ENCODE measurements around the gene INPP4A. TPM values are rescaled to one million over a fixed set of nuclear protein-coding genes. Genes with fewer than 3 reads are reported as not detected.

INPP4A gene
- polyA plus RNA-seq, 1 donor (not counting 4 experiments of a cell fraction or from before 2014, with no cell fraction given): 10.7 TPM

DNA sequence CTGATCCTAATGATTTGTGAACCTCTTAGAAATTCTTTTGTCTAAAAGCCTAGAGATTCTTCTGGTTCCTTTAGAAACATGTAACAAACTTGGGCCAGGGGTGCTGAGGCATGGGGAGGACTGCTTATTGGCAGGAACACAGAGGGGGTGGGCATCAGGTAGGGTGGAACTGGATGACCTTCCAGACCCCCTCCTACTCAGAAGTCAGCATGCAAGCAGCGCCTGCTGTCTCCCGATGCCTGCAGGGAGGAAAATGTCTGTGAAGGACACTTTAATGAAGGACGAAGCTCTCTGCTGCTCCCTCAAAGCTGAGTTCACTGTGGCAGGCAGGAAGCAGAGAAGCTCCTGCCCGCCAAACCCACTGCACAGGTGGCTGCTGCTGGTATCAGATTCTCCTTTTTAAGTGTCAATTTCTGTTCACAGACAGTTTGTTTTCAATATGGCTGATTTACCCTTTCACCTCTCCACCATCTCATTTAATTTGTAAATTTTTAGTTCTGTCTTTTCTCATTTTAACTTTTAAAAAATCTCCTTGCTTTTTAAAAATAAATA is 144.3 kb downstream of the INPP4A start:
- Histone ChIP-seq H3K27ac (ENCODE audit: control insufficient read depth, insufficient read depth, low read length) (no peak overlapping the region), H3K4me3 (ENCODE audit: control insufficient read depth in 2 of 3, extremely low read depth in 1 of 3, insufficient read depth in 2 of 3, low read depth in 1 of 3, low read length in 3 of 3) (no peak overlapping the region), H3K79me2 (ENCODE audit: control insufficient read depth, insufficient read depth, low read length) (no peaks in the 10 kb centered on the region), H3K9ac (ENCODE audit: control insufficient read depth, extremely low read depth, insufficient read depth, low read length) (no peak overlapping the region), H3K9me1 (ENCODE audit: control insufficient read depth, extremely low read depth, insufficient read depth, low read length) (no peaks in the 10 kb centered on the region), H3K4me1 (ENCODE audit: control insufficient read depth, extremely low read depth, insufficient read depth, low read length) (peaks cover 4% of the 10 kb centered on the region), H2AFZ (ENCODE audit: control insufficient read depth, low read length) (no peak overlapping the region), H4K20me1 (ENCODE audit: control insufficient read depth, extremely low read depth, insufficient read depth, low read length) (no peaks in the 10 kb centered on the region), H3K9me3 (ENCODE audit: control insufficient read depth, low read depth, low read length) (no peaks in the 10 kb centered on the region), H3K4me2 (ENCODE audit: control insufficient read depth, extremely low read depth, insufficient read depth, low read depth, low read length) (no peak overlapping the region), H3K27me3 (ENCODE audit: control insufficient read depth, extremely low read depth, insufficient read depth, low read length) (no peaks in the 10 kb centered on the region), H3K36me3 (ENCODE audit: control insufficient read depth in 2 of 2, extremely low read depth in 1 of 2, insufficient read depth in 2 of 2, low read length in 2 of 2) (peaks cover 3% of the 10 kb centered on the region in 2 experiments)
- no peak for DNase-seq (ENCODE audit: low read depth, low spot score)
- no peak for TF ChIP-seq EZH2 (IDR thresholded peaks at IDR 0.05; ENCODE audit: low read length)
- TF ChIP-seq, protein P1, sequence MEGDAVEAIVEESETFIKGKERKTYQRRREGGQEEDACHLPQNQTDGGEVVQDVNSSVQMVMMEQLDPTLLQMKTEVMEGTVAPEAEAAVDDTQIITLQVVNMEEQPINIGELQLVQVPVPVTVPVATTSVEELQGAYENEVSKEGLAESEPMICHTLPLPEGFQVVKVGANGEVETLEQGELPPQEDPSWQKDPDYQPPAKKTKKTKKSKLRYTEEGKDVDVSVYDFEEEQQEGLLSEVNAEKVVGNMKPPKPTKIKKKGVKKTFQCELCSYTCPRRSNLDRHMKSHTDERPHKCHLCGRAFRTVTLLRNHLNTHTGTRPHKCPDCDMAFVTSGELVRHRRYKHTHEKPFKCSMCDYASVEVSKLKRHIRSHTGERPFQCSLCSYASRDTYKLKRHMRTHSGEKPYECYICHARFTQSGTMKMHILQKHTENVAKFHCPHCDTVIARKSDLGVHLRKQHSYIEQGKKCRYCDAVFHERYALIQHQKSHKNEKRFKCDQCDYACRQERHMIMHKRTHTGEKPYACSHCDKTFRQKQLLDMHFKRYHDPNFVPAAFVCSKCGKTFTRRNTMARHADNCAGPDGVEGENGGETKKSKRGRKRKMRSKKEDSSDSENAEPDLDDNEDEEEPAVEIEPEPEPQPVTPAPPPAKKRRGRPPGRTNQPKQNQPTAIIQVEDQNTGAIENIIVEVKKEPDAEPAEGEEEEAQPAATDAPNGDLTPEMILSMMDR (optimal IDR thresholded peaks at IDR 0.05 in 1 of 3, IDR thresholded peaks at IDR 0.05 in 1 of 3, conservative IDR thresholded peaks at IDR 0.05 in 1 of 3; ENCODE audit: extremely low read depth in 1 of 3, insufficient read depth in 2 of 3, low read length in 3 of 3): no peak
- dilution Hi-C loops (cut with MboI; ENCODE audit: extremely low pct_ligation_motif_present, low sequenced_read_pairs): no loop called here
- FAIRE-seq: no peak

DNA sequence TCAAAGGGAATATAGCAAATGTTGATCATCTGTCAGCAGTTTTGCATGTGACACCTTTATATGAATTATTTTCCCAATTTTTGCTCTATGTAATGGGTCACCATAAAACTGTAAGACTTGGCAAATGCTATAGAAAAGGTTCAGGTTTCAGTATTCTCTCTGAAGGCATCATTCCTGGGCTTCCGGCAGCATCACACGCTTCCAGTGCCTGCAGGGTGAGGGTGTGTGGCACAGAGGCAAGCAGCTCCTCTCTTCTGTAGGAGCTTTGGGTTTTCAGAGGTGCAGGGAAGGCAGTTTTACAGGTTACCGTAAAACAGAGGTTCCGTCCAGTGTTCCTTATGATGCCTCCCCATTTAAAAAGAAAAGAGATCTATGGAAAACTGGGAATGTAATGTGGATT is 144.8 kb downstream of the INPP4A start:
- no peak overlapping the region for H3K9ac ChIP-seq (ENCODE audit: control insufficient read depth, extremely low read depth, insufficient read depth, low read length)
- FAIRE-seq: no peak
- H3K36me3 ChIP-seq (ENCODE audit: control insufficient read depth in 2 of 2, extremely low read depth in 1 of 2, insufficient read depth in 2 of 2, low read length in 2 of 2): peaks cover 0 to 2% of the 10 kb centered on the region in 2 experiments
- dilution Hi-C loops (cut with MboI; ENCODE audit: extremely low pct_ligation_motif_present, low sequenced_read_pairs): no loop called here
- H3K79me2 ChIP-seq (ENCODE audit: control insufficient read depth, insufficient read depth, low read length): no peaks in the 10 kb centered on the region
- H2AFZ ChIP-seq (ENCODE audit: control insufficient read depth, low read length): no peak overlapping the region
- H4K20me1 ChIP-seq (ENCODE audit: control insufficient read depth, extremely low read depth, insufficient read depth, low read length): no peaks in the 10 kb centered on the region
- H3K4me3 ChIP-seq (ENCODE audit: control insufficient read depth in 2 of 3, extremely low read depth in 1 of 3, insufficient read depth in 2 of 3, low read depth in 1 of 3, low read length in 3 of 3): no peak overlapping the region
- H3K4me1 ChIP-seq (ENCODE audit: control insufficient read depth, extremely low read depth, insufficient read depth, low read length): peaks cover 4% of the 10 kb centered on the region
- H3K9me3 ChIP-seq (ENCODE audit: control insufficient read depth, low read depth, low read length): no peaks in the 10 kb centered on the region
- H3K4me2 ChIP-seq (ENCODE audit: control insufficient read depth, extremely low read depth, insufficient read depth, low read depth, low read length): no peak overlapping the region
- no peaks in the 10 kb centered on the region for H3K9me1 ChIP-seq (ENCODE audit: control insufficient read depth, extremely low read depth, insufficient read depth, low read length)
- no peak for DNase-seq (ENCODE audit: low read depth, low spot score)
- H3K27ac ChIP-seq (ENCODE audit: control insufficient read depth, insufficient read depth, low read length): no peak overlapping the region
- no peak for TF ChIP-seq EZH2 (IDR thresholded peaks at IDR 0.05; ENCODE audit: low read length)
- TF ChIP-seq, protein P1 (optimal IDR thresholded peaks at IDR 0.05 in 1 of 3, IDR thresholded peaks at IDR 0.05 in 1 of 3, conservative IDR thresholded peaks at IDR 0.05 in 1 of 3; ENCODE audit: extremely low read depth in 1 of 3, insufficient read depth in 2 of 3, low read length in 3 of 3): no peak
- no peaks in the 10 kb centered on the region for H3K27me3 ChIP-seq (ENCODE audit: control insufficient read depth, extremely low read depth, insufficient read depth, low read length)
